ENCODE data around the gene PDCD1.
A peak's percentile ranks its signal among the peaks of the same experiment; 100 is the strongest.

Gene PDCD1

GRCh38 chr2:241864168-241864849 is 5.6 kb upstream of the PDCD1 start:
- no peak for DNase-seq

DNA sequence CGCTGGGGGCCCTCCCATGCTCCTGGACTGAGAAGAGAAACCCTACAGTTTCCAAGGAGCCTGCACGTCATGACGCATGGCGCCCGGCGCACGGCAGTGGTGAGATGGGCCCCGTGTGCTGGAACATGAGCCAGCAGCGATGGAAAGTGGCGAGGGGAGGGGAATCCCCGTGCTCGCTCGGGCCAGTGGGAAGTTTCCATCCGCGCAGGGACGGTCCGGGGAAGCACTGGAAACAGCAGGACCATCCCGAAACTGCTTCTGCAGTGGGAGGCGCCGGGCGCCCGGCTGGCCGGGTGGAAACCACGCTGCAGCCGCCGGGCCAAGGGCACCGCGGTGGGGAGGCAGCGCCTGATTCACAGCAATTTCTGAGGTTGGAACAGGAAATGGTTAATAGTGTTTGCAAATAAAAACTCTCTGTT is 4.9 kb upstream of the PDCD1 start:
- no peak for DNase-seq

DNA sequence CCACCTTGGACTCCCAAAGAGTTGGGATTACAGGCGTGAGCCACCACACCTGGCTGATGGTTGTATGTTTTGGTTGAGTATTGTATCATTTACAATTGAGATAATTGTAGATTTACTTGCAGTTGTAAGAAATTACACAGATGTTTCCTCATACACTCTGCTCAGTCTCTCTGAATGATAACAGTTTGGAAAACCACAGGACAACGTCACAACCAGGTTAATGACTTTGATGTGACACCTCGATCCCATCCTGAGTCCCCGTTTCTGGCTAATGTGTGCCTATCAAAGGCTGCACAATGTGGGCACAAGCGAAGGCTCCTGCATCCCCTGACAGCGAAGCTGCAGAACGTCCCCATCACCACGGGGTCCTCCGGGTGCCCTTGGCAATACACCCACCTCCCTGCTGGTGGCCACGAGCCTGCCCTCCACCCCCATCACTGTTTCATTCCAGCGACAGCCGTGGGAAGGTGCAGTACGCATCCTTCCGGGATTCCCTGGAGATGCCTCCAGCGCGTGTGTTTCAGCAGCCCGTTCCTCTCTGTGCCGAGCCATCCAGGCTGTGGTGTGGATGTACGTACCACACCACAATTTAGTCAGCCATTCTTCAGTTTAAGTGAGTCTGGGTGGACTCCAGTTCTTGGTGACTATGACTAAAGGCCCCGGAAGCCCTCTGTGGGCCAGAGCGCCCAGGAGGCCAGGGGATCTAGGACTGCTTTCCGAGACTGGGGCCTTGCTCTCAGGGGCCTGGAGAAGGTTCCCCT is 4.3 kb upstream of the PDCD1 start:
- DNase-seq = no peak

GRCh38 chr2:241862093-241862492 is 3.4 kb upstream of the PDCD1 start:
- no peak for DNase-seq

GRCh38 chr2:241861264-241861663 is 2.6 kb upstream of the PDCD1 start:
- DNase-seq = no peak

DNA sequence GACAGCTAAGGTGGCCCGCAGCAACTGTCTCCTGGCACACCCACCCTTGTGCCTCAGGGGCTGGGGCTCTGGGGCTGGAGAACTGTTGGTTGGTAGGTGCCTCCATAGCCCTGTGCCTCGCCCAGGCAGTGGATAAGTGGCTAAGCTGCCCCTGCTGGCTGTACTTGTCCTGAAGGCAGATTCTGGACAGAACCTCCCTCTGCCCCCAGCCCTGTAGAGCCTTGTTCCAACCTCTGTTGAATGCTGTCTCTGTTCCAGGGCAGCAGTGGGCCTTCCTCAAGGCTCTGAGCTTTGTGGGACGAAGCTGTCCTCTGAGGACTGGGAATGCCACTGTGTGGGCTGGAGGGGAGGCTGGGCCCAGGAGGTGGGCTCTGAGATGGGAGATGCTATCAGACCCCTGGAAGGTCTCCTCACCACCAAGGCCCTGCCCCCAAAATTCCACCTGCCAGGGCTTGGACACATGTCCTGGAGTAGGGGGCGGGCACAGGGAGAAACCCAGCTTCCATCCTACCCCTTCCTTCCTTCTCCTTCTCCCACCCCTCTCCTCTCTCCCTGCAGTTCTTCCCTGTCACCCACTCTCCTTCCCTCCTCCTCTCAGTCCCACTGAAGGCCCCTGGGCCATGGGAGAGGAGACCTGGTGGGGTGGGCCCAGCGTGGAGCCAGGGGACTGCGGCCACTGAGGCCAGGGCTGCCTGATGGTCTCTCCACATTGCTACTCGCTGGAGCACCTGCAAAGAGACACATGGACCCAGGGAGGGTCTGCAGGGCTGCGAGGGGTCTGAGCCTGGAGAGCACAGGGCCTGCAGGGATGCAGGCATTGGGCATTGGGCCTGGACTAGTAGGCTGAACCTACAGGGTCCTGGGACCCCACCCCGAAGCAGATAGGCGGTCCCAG is 1.7 kb upstream of the PDCD1 start:
- DNase-seq = no peak

GRCh38 chr2:241859436-241860183 is 916 bp upstream of the PDCD1 start:
- DNase-seq = peak; percentile 60

GRCh38 chr2:241859017-241859435 is 332 bp upstream of the PDCD1 start:
- no peak for DNase-seq

DNA sequence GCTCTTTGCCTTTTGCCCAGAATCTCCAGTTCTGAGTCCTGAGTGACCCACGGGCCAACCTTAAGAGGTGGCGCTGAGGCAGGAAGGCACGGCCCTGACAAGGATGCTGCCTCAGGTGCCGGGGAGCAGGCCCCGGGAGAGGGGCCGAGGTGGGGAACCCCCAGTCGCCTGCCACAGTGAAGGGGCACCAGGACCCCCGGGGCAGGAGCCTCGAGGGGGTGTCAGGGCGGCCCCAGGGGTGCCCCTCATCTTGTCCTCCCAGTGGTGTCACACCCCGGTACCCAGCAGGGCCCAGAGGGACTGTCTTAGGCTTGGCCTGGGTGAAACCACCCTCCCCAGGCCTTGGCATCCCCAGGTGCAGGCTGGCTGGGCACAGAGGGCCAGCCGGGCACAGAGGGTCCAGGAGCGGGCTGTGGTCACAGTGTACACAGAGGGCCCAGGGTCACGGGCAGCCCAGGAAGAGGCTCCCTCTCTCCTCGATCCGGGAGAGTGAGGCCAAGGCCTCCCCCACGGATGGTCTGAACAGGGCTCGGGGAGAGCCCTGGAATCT is 1.0 kb downstream of the PDCD1 start:
- DNase-seq = no peak

- DNase-seq = no peak
These were observed 1.6 kb downstream of the PDCD1 start for GRCh38 chr2:241857041-241857541.

GRCh38 chr2:241855888-241856422 is 2.7 kb downstream of the PDCD1 start:
- DNase-seq = no peak

DNA sequence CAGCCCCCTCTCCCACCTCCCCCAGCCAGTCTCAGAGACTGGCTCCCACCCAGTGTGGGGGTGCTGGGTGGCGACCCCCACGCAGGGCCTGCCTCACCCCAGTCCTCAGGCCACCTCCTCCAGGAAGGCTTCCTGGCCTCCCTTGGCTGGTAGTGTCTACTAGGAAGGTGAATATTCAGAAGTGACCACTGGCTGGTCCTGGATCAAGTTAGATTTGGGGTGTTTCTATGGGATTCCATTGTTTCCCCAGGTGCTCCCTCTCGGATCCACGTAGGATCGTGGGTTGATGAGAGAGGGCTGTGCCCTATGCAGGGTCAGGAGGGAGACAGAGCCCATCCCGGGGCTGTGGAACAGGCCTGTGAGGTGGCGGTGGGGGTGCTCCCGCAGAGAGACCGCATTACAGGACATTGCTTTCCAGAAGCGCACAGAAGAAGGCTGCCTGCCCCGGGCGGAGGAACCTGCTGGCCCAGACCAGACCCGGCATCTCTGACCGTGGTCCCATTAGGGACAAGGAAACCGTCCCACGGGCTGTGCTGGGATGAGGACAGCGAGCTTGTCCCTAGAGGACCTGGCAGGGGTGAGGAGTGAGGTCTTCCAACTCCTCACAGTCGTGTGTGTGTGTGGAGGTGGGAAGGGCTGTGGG is 3.3 kb downstream of the PDCD1 start:
- DNase-seq = no peak

DNA sequence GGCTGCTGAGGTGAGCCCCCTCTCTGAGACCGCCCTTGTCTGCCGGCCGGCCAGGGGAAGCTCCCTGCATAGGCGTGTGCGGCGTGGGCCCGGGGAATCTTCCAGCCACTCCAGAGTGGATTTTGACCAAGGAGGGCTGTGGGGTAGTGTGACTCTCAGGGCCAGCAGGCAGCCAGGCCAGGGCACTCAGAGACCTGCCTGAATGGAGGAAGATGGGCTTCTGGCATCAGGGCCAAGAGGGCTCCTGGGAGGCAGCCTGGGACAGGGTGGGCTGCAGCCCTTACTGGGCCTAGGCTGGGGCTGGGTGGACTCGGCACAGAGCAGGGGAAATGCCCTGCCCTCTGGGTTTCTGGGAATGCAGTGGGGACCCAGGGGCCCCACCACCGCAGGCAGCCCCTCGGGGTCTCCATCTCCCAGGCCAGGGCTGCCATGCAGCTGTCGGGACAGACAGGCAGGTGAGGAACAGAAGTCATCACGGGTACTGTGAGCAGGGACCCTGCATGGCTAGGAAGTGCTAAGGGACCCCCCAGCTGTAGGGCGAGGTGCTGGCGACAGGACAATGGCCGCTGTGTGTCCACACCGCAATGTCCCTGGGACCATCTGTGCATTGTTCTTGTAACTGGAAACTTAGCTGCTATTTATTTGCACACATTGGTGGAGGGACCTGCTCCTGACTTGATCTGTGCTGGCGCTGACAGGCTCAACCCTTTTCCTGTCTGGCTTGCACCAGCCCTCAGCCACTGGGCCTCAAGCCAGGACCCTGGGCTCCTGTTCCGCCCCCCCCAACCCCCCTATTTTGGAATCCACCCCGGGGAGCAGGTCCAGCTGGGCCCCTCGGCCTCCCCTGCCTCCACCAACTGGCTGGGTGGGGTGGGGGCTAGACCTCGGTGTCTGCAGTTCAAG is 4.1 kb downstream of the PDCD1 start:
- no peak for DNase-seq

DNA sequence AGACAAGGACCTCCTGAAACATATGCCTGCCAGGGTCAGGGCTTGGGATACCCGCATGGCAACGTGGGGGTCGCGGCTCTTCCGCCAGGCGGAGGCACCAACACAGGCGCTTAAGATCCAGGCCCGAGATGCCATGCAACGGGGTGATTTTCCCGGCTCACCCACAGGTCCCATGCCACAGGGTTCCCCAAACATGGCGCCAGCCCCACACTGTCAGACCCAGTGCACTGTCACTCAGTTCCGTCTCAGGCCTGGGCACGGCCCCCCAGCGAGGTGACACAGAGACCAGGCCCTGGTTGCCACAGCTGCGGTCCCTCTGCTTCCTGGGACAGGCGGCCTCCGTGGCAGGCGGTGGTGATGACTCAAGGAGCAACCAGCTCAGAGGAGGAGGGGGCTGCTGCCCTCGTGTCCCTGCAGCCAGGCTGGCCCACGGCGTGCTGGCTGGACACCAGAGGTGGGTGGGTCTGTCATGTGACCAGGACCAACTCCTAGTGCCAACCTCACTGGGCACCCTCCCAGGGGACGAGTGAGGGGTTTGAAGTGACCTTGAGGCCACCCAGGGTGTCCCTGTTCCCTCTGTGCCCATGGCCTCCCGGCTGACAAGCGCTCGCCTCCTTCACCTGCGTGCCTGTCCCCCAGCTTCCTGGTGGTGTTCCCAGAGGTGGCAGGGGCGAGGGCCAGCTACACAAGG is 4.9 kb downstream of the PDCD1 start:
- no peak for DNase-seq

- no peak for DNase-seq
These were observed 5.6 kb downstream of the PDCD1 start for GRCh38 chr2:241852981-241853631.

DNA sequence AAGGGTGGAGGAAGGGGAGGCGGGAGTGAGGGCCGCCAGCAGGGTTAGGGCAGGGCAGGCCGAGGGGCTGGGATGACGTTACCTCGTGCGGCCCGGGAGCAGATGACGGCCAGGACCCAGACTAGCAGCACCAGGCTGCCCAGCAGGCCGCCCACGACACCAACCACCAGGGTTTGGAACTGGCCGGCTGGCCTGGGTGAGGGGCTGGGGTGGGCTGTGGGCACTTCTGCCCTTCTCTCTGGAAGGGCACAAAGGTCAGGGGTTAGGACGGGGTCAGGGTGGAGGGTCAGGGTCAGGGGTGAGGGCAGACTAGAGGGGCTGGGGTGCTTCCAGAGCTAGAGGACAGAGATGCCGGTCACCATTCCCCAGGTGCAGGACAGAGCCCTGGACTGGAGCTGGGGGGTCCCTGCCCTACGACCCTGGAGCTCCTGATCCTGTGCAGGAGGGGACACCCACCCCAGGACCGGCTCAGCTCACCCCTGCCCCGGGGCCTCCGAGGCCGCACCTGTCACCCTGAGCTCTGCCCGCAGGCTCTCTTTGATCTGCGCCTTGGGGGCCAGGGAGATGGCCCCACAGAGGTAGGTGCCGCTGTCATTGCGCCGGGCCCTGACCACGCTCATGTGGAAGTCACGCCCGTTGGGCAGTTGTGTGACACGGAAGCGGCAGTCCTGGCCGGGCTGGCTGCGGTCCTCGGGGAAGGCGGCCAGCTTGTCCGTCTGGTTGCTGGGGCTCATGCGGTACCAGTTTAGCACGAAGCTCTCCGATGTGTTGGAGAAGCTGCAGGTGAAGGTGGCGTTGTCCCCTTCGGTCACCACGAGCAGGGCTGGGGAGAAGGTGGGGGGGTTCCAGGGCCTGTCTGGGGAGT is 6.3 kb downstream of the PDCD1 start:
- no peak for DNase-seq

DNA sequence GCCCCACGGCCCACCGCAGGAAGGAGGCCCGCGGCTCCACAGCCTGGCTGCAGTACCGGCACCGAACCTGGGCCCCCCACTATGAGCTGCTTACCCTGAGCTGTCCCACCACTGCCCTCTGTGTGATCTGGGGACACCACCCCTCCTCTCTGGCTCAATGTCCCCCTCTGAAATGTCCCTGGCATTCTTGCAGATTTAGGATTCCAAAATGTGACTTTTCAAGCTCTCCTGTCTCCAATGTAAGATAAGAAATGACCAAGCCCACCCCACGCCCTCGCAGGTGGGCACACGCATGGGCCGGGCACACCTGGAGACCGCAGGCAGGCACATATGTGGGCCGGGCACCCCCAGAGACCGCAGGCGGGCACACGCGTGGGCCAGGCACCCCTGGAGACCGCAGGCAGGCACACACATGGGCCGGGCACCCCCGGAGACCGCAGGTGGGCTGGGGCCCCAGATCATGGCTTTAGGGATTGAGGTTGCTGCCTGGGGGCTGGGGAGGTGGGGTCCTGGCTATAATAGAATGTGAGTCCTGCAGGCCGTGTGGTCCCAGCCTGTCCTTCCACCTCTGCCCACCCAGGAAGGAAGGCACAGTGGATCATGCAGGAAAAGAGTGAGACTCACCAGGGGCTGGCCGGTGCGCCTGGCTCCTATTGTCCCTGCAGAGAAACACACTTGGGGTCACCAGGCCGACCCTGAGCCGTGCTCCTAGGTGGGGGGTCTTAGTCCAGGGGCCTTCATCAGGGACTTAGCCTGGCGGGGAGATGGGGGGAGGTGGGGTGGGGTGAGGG is 7.2 kb downstream of the PDCD1 start:
- no peak for DNase-seq
